Measurements from ENCODE around the gene SLC25A23.
A peak's percentile ranks its signal among the peaks of the same experiment; 100 is the strongest.

The SLC25A23 gene

DNA sequence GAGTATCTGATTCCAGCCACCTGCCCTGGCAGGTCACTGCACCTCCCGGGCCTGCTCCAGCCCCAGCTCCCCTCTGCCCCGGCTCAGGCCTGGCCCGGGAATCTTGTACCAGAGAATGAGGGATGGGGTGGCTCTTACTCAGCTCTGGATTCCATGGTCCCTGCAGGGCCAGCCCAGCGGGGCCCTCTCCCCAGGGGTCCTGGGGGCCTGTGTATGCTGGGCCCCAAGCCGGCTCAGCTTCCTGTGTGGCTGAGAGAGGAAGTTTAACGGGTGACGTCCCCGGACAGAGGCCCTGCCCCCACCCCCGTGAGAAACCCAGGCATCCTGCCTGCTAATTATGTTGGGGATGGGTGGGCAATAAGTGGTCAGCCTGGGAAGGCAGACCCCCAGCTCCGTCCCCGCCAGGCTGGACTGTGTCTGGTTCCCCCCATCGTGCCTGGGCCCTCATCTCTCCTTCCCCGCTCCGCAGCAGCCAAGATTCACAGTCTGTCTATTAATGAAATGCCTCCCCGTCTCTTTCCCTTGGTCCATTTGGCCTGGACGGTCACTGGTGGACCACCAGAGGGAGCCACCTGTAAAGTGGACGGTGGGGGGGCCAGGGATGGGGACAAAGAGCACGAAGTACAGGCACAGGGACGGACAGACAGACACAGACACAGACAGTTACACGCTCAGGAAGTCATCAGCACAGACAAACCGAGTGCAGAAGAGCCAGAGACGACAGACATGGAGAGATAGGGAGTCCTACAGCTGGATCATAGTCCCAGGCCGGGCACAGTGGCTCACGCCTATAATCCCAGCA lies 22.1 kb upstream of the SLC25A23 start, which contains the start of gene DENND1C:
Gene DENND1C, minus strand, starts transcription at position 247 of the 802 bp plus-strand sequence. Its CDS starts 92 bp downstream, at position 155.
- DNase-seq (ENCODE audit: low spot score), result peak; percentile 65

DNA sequence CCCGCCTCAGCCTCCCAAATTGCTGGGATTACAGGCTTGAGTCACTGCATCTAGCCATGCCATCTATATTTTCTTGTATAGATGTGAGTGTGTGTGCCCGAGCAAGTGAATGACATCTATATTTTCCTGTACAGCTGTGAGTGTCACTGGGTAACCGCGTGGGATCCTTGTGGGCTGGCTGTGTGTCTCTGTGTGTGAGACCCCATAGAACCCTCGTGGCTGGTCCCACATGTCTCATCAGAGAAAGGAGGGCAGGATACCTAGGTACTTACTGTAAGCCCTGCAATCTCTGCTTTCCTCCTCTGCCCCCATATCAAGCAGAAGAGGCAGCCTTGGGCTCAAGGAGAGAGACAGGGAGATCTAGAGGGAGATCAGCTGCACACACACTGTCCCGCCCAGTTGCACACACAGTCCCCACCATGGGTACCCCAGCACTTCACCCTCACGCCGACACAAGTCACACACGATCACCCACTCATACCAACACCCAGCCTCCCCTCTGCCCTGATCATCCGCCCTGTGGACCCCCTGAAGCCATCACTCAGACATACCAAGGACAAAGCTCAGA lies 21.3 kb upstream of the SLC25A23 start:
- no peak for DNase-seq (ENCODE audit: low spot score)

DNA sequence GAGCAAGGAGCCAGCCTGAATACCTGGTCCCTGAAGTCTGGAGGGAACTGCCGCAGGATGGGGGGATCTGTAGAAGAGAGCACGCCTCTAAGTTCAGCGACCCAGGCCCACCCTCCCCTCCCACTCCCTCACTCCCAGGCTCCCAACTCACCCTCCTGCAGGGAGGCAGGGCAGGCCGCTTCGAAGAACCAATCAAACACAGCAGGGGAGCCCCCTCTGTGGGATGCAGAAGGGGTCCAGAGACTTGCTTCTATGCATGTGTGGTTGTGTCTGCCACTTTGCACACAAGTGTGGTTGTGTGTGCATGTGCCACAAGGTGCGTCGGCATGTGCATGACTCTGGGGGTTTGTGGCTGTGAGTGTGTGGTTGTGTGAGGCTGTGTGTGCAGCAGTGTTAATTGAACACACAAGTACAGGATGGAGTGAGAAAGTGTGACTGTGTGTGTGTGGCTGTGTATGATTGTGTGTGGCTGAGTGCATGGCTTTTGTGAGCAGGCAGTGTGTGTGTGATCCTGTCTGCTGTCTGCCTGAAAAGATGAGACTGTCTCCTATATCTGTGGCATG lies 20.3 kb upstream of the SLC25A23 start:
- no peak for DNase-seq (ENCODE audit: low spot score)

DNA sequence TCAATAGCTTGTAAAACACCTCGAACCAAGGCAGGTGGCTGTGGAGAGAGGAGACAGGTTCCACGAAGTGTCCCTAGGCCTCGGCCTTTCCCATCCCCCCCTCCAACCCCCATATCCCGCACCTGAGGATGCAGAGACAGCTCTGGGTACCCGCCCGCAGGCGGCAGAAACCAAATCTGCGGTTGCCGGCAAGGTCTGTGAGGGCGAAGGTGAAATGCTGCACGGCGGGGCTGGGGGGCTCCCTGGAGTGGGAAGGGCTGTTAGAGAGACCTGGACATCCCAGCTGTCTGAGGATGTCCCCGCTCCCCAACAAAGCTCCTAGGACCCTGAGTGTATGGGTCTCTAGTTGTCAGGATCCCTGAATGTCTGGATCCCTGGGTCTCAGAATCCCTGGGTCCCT lies 19.2 kb upstream of the SLC25A23 start:
- DNase-seq (ENCODE audit: low spot score), result no peak

DNA sequence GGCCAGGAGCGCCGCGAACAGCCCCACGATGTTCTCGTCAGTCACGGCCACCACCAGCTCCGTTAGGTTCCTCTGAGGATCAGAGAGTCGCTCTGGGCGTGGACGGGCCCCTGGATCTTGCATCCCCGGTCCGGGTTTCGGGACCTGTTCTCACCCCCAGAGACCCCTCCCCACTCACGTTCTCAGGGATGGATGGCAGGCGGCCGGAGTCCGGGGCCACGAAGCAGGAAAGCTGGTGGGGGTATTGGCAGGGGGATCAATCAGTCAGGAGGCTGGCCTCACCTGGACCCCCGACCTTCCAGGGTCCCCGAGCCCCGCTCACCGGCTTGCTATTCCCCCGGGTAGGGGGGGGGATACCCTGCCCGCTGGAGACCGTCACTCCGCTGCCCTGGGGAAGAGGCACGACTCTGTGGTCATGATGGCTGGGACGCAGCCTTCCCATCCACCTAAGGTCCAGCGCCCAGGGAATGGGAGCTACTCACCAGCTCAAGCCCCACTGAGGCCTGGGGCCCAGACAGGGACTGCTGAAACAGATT lies 17.4 kb upstream of the SLC25A23 start:
- DNase-seq (ENCODE audit: low spot score), result no peak

DNA sequence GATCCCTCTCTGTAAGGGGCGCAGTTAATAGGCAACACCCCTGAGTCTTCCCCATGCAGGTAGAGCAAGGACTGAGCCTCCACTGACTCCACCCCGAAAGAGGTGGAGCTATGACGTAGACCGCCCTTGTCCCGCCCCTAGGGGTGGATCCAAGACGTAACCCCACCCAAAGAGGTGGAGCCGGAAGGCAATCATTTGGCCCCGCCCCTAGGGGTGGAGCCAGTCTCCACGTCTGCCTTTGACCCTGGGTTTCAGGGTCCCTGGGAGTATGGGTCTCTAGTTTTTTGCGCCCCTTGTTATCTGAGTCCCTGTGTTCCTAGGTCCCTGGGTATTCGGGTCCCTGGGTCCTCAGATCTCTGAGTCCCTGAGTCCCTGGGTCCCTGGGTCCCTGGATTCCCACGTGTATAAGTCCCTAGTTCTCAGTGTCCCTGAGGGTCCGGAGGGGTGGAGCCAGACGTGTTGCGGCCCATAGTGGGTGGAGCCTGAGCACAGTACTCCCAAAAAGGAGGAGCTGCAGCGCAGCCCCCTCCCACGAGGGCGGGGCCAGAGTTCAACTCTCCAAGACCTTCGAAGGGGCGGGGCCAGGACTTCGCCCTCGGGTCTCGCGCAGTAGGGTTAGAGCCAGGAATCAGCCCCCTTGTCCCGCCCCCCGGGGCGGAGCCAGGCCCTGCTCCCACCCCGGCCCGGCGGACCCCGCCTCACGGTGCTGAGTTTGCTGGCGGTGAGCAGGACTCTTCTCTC lies 16.7 kb upstream of the SLC25A23 start:
- DNase-seq (ENCODE audit: low spot score), result peak; percentile 34

DNA sequence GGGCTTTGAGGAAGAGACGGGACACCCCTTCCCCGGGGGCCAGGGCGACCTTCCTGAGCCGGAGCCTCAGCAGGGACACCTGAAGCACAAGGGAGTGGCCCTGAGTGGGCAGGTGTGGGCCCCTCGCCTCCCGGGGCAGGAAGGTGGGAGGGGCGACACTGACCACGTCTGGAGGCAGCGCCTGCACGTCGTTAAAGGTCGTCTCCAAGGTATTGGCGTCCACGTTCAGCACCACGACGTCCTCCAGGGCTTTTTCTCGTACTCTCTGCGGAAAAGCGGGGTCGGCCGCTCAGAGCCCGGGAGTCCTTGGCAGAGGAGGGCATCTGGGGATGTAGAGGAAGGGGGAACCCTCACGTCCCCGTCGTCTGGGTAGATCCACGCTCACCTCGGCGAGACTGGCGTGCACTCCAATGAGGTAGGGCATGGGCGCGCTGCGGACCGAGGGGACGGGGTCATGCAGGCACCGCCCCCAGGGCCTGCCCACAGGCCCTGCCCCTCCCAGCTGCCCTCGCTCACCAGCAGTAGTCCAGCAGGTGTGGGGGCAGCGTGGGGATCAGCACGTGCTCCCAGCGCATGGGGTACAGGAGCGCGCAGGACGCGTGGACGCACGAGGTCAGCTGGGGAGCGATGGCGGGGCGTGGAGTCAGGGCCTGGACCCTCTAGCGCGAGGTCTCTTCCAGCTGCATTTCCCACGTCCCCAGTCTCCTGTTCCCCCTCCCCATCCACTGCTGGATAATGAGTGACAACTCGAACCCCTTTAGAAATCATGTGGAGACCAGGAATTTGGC lies 15.9 kb upstream of the SLC25A23 start:
- DNase-seq (ENCODE audit: low spot score), result no peak

DNA sequence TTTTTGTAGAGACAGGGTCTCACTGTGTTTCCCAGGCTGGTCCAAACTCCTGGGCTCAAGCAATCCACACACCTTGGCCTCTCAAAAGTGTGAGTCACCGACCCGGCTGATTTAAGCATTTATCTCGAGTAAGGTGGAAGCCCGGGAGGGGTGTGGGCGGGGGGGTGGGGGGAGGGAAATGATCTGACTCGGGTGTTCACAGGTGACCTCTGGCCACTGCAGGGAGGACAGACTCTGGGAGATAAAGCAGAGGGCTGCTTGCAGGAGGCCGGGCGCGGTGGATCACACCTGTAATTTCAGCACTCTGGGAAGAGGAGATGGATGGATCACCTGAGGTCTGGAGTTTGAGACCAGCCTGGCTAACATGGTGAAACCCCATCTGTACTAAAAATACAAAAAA lies 14.1 kb upstream of the SLC25A23 start:
- no peak for DNase-seq (ENCODE audit: low spot score)

DNA sequence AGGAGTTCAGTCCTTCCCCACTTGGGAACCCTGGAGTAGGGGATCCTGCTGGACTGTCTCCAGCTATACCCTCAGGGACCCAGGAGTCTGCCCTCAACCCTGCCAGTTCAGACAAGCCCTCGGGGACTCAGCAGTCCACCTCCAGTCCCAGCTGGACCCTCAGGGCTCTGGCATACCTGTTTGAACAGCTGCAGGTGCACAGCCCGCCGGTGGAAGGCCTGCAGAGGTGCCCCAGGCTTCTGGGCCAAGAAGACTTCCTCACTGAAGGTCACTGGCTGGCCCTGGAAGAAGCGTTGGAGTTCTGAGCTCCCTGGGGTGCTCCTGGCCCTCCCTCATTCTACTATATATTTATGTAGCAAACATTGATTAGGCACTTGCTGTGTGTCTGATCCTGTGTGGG lies 13.1 kb upstream of the SLC25A23 start:
- no peak for DNase-seq (ENCODE audit: low spot score)

DNA sequence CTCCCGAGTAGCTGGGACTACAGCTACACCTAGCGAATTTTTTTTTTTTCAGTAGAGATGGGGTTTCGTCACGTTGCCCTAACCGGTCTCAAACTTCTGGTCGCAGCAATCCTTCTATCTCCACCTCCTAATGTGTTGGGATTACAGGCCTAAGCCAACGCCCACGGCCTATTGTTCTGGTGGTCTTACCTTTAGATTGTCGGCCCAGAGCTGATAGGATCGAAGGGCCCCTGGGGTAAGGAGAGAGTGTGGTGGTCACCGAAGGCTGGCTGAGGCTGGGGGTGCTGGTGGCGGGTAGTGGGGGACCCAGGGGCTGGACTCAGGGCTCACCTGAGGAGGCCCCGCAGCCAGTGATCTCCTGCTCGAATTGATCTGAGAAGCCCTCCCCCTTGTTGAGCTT lies 11.5 kb upstream of the SLC25A23 start:
- no peak for DNase-seq (ENCODE audit: low spot score)

DNA sequence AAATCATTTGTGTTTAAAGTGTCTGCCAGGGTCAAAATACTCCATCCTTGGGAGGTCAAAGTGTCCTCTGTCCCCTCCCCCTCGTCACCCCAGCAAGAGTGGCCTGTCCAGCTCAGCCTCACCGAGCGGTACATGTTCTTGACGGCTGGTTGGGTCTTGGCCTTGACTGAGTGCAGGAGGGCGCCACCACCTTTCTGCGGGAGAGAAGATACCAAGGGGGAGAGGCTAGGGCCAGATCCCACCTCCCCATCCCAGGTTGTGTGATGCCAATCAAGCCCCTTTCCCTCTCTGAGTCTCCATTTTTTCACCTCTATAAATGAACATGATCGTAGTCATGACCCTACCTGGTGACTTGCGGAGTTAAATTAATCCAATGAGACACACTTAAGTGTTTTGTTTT lies 10.6 kb upstream of the SLC25A23 start:
- no peak for DNase-seq (ENCODE audit: low spot score)

DNA sequence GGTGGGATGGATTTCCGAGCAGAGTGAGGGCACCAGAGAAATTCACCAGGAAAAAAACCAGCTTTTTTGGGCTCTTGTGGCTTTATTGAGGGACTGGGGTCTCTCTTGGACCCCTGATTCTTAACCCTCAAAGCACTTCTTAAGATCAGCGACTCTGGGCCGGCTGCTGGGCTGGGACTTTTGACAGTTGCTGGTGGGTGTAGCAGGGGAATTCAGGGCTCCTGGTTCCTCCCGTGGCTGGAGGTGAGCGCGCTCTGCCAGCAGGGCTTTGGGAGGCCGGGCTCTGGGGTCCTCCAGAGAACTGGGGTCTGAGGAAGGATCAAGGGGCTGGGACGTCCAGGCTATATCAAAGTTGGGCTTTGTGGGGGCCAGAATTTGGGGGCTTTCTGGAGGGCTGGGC lies 7.8 kb upstream of the SLC25A23 start:
- DNase-seq (ENCODE audit: low spot score), result no peak

DNA sequence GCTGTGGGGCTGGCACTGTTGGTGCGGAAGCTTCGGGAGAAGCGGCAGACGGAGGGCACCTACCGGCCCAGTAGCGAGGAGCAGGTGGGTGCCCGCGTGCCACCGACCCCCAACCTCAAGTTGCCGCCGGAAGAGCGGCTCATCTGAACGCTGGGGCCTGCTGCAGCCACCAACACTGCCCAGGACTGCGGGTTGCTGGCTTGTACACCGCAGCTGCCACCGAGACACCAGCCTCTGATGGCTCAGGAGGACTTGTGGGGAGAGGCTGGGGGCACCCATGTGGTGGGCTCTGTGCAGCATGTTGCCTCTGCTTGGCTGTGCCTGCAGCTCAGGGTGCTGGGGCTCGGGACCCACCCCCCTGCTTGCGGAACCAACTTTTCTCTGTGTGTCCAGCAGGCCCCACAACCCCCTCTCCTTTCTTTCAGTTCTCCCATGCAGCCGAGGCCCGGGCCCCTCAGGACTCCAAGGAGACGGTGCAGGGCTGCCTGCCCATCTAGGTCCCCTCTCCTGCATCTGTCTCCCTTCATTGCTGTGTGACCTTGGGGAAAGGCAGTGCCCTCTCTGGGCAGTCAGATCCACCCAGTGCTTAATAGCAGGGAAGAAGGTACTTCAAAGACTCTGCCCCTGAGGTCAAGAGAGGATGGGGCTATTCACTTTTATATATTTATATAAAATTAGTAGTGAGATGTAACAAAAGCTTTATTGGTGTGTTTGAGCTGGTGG lies 7.1 kb upstream of the SLC25A23 start:
- no peak for DNase-seq (ENCODE audit: low spot score)

DNA sequence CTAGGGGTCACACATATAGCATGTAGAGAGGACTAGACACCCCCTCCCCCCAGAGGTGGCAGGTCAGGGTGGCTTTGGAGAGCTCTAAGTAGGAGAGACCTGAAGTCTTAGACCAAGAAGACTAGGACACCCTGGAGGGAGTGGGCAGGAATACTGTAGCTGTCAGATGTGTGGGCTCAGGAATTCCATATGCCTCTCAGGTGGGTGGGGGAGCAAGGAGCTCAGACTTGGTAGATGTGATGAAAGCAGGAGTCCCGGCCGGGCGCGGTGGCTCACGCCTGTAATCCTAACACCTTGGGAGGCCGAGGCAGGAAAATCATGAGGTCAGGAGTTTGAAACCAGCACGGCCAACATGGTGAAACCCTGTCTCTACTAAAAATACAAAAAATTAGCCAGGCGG lies 6.1 kb upstream of the SLC25A23 start:
- no peak for DNase-seq (ENCODE audit: low spot score)

DNA sequence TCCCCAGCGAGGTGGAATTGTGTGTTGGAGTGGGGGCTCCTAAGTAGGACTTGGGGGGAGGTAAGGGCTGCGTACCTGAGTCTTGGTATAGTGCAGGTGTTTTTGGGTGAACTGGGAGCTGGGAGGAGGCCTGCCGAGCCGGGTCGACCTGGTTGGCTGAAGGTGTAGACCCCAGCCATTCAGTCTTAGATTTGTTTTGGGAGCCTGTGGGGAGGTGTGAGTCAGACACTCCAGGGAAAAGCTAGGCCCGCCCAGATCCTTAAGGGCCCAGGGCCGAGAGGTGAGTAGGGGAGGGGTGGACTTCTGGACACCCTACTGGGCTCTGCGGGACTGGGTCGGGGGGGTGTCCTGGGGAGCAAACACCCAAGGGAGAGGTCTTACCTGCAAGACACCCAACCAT lies 5.4 kb upstream of the SLC25A23 start:
- no peak for DNase-seq (ENCODE audit: low spot score)

DNA sequence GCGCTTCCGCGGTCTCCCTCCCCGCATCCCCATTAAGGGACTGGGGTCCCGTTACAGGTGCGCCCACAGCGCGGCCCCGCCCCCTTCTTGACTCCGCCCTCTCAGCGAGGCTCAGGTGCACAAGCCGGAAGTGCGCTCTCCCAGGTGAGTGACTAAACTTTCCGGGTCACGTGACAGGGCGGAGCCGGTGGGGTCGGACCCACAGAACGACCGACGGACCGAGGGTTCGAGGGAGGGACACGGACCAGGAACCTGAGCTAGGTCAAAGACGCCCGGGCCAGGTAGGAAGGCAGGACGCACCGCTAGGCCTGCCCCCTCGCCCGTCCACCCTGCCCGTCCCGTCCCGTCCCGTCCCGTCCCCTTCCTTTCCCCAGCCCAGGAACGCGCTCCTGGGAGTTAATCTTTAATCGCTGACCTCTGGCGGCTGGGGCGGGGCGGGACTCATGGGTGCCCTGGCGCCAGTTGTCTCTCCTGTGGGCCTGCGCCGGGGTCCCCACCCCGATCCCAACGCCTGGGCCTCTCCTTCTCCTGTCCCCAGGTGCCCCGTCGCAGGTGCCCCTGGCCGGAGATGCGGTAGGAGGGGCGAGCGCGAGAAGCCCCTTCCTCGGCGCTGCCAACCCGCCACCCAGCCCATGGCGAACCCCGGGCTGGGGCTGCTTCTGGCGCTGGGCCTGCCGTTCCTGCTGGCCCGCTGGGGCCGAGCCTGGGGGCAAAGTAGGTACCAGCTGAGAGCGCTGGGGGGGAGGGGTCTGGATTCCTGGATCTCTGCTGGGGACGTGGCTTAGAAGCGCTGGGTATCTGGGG lies 4.7 kb upstream of the SLC25A23 start, which contains the start of gene CRB3:
Gene CRB3, plus strand, starts transcription at position 202 of the 804 bp plus-strand sequence. Its CDS starts 431 bp downstream, at position 633.
- peak; percentile 57 for DNase-seq (ENCODE audit: low spot score)

DNA sequence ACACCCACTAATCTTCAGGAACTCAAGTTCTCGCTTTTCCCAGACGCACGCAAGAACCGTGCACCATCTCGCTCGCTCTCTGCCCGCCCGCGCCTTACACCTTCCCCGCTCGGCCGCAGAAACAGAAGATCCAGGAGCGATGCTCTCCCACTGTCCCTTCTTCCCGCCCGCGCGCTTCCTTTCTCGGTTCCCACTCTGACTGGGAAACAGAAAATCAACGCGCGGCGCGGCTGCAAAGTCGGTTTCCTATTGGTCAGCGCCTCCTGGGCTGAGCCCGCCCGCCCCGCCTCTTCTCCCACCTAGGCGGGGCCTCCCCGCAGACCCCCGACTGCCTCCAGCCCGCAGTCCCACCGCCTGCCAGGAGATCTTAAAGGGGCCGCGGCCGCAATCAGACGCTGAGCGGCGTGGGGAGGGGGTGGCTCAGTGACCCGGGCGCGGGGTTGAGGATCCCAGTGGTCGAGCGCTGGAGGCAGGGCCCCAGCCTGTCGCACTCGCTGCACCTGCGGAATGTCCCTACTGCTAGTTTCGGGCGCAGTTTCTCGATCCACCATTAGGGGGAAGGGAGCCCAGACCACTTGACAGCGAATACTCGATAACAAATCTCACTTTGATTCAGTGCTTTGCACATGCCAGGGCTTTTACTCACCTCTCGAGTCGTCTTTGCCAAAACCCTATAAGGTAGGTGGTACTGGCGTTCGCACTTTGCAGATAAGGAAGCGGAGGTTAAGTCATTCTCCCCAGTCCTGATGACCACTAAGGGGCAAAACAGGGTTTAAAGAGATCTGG lies 700 bp upstream of the SLC25A23 start:
- DNase-seq (ENCODE audit: low spot score), result peak; percentile 98

DNA sequence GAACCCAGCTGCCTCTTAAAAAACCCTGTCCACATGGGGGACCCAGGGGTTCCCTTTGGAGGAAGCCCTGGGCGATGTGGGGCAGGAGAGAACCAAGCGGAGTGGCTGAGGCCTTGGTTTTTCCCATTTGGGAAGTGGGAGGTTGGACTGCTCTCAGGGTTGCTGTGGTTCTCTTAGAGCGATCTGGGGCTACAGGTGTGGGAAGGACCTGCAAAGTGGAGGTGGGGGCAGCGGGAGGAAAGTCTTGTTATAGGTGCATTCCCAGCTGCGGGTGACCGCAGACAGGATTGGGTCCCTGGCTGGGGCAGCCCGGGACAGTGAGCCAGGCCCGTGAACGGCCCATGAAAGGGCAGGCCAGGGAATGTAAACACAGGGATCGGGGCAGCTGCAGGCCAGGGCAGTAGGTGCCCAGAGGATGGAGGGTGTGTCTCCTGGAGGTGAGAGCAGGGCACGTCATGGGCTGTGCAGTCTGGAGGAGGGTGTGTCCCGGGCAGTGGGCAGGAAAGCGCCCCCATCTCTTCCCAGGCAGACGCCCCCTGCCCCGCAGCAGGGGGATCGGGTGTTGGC lies 814 bp downstream of the SLC25A23 start:
- no peak for DNase-seq (ENCODE audit: low spot score)
